Left lung (tissue), 10 donors: ENCODE results near the gene HRH4. TPM values are rescaled to one million over a fixed set of nuclear protein-coding genes. Genes with fewer than 3 reads are reported as not detected.

Experiments used
- ATAC-seq: fragments of 200-7000 bp; cut with Tn5 transposase; one replicate; pipeline ENCODE4 v1.9.1; 2020; ENCODE audit warnings: moderate library complexity
- DNase-seq, 4 donors: peaks; one replicate each; pipeline ENCODE4 v3.0.0-alpha.2; 2013 to 2020
- H3K27ac ChIP-seq, 2 donors: fragments of 200-600 bp; sonication (generic) in 1 of 2; one replicate each; pipeline versions ENCODE4 v1.5.0 to v1.8.0; 2020 to 2021
- H3K27me3 ChIP-seq, 2 donors: fragments of 200-600 bp; sonication (generic) in 1 of 2; one replicate each; pipeline versions ENCODE4 v1.5.0 to v1.8.0; 2020 to 2021
- H3K36me3 ChIP-seq, 2 donors: fragments of 200-600 bp; sonication (generic) in 1 of 2; one replicate each; pipeline versions ENCODE4 v1.5.0 to v1.8.0; 2020 to 2021
- H3K4me1 ChIP-seq, 2 donors: fragments of 200-600 bp; one replicate each; pipeline ENCODE4 v1.8.0; 2021
- H3K4me3 ChIP-seq, 2 donors: fragments of 200-600 bp; sonication (generic) in 1 of 2; one replicate each; pipeline versions ENCODE4 v1.5.0 to v1.8.0; 2020 to 2021; ENCODE audit warnings: mild to moderate bottlenecking in 1 of 2
- H3K9me3 ChIP-seq, 2 donors: fragments of 200-600 bp; sonication (generic) in 1 of 2; one replicate each; pipeline versions ENCODE4 v1.5.0 to v1.8.0; 2020 to 2021
- CTCF ChIP-seq, 2 donors: fragments of 200-600 bp; sonication (generic) in 1 of 2; IDR thresholded peaks; one replicate each; pipeline versions ENCODE4 v1.5.0 to v1.8.0; 2021; ENCODE audit warnings: antibody characterized with exemption in 2 of 2
- intact Hi-C, 2 donors: fragments of 100-400 bp; cut with DNase I; formaldehyde crosslinking; loops; one replicate each; pipeline versions ENCODE4 v1.11.2 to v1.14.2; 2022
- polyA plus RNA-seq, 6 donors: library from polyadenylated mRNA; unstranded; fragments of 120-200 nt; gene quantifications; one replicate each; pipeline ENCODE4 v1.2.1, GENCODE V29; 2013; ENCODE audit not compliant: insufficient read length in 6 of 6
- total RNA-seq, 2 donors: library from RNA; stranded (reverse); fragmentation: NEBNext Ultra II Directional; extraction: Animal tissue kit (Norgen Biotek cat#: 25700); gene quantifications; one replicate each; pipeline ENCODE4 v1.2.1, GENCODE V29; 2021
- donor health status: DM: no; HTN: yes; CAD: no.
- donor health status: DM: no; HTN: no; CAD: no.

Gene HRH4
- total and polyA plus RNA-seq, 8 donors, result 0.06 to 7.5 (median 0.11) TPM; not detected in 2

GRCh38 chr18:24429188-24429587, 31.2 kb upstream of the HRH4 start:
- no peak for ATAC-seq
- Histone ChIP-seq H3K27me3 (peaks cover 3 to 7% of the 10 kb centered on the region in 2 donors), H3K36me3 (peaks cover 0 to 19% of the 10 kb centered on the region in 2 donors), H3K4me3 (no peak overlapping the region), H3K27ac (no peak overlapping the region), H3K9me3 (no peaks in the 10 kb centered on the region), H3K4me1 (peaks cover 6 to 13% of the 10 kb centered on the region in 2 donors)
- intact Hi-C loops, result no loop called here
- no peak for TF ChIP-seq CTCF (IDR thresholded peaks at IDR 0.05)
- no peak for DNase-seq

- no peak for DNase-seq
- H3K4me1 ChIP-seq, result peaks cover 3 to 7% of the 10 kb centered on the region in 2 donors
- no peak for ATAC-seq
- H3K4me3 ChIP-seq, result no peak overlapping the region
- H3K27ac ChIP-seq, result no peak overlapping the region
- peaks cover 0 to 19% of the 10 kb centered on the region in 2 donors for H3K36me3 ChIP-seq
- H3K9me3 ChIP-seq, result no peaks in the 10 kb centered on the region
- H3K27me3 ChIP-seq, result no peaks in the 10 kb centered on the region
- TF ChIP-seq CTCF (IDR thresholded peaks at IDR 0.05), result no peak
- intact Hi-C loops, result no loop called here
Observed at GRCh38 chr18:24432618-24433017, 27.8 kb upstream of the HRH4 start.

GRCh38 chr18:24436939-24437338, 23.5 kb upstream of the HRH4 start:
- no peak overlapping the region for H3K27ac ChIP-seq
- no peak overlapping the region for H3K4me3 ChIP-seq
- H3K9me3 ChIP-seq, result no peaks in the 10 kb centered on the region
- DNase-seq, result no peak
- intact Hi-C loops, result no loop called here
- no peak for ATAC-seq
- no peak for TF ChIP-seq CTCF (IDR thresholded peaks at IDR 0.05)
- peaks cover 0 to 24% of the 10 kb centered on the region in 2 donors for H3K36me3 ChIP-seq
- no peaks in the 10 kb centered on the region for H3K4me1 ChIP-seq
- no peaks in the 10 kb centered on the region for H3K27me3 ChIP-seq

GRCh38 chr18:24443870-24444269, 16.6 kb upstream of the HRH4 start:
- H3K9me3 ChIP-seq, result no peaks in the 10 kb centered on the region
- peaks cover 0 to 69% of the 10 kb centered on the region in 2 donors for H3K36me3 ChIP-seq
- no peak for ATAC-seq

GRCh38 chr18:24446453-24446852, 14.0 kb upstream of the HRH4 start:
- intact Hi-C loops, result no loop called here
- Histone ChIP-seq H3K4me3 (no peak overlapping the region), H3K27me3 (no peaks in the 10 kb centered on the region), H3K36me3 (peaks cover 0 to 77% of the 10 kb centered on the region in 2 donors), H3K4me1 (no peaks in the 10 kb centered on the region), H3K9me3 (no peaks in the 10 kb centered on the region), H3K27ac (no peak overlapping the region)
- DNase-seq (no peak), ATAC-seq (no peak)
- no peak for TF ChIP-seq CTCF (IDR thresholded peaks at IDR 0.05)

More at GRCh38 chr18:24443870-24444269, 16.6 kb upstream of the HRH4 start:
- TF ChIP-seq CTCF (IDR thresholded peaks at IDR 0.05), result no peak
- H3K27me3 ChIP-seq, result no peaks in the 10 kb centered on the region
- H3K4me3 ChIP-seq, result no peak overlapping the region
- no peak for DNase-seq
- H3K27ac ChIP-seq, result no peak overlapping the region
- no peaks in the 10 kb centered on the region for H3K4me1 ChIP-seq
- intact Hi-C loops, result no loop called here
